SK-N-SH treated with all-trans-retinoic acid at 6 μM for 48 hours (cell line): ENCODE results near the gene ADGRF1.

ENCODE experiments used
- ATAC-seq: fragments of 200-7000 bp; cut with Tn5 transposase; 3 replicates; pipeline ENCODE4 v1.9.1; 2020; ENCODE audit warnings: mild to moderate bottlenecking, moderate library complexity
- ARNTL ChIP-seq: fragments of 450-650 bp; formaldehyde crosslinking; IDR thresholded peaks from 2 replicates; pipeline ENCODE4 v1.5.0; 2020; ENCODE audit warnings: low read depth, mild to moderate bottlenecking, moderate library complexity, borderline replicate concordance
- BACH2 ChIP-seq: fragments of 250-450 bp; sonication (Bioruptor Pico); IDR thresholded peaks from 2 replicates; pipeline ENCODE4 v1.9.0; 2021; ENCODE audit warnings: mild to moderate bottlenecking, borderline replicate concordance
- CREB5 ChIP-seq: fragments of 250-450 bp; sonication (Bioruptor Pico); IDR thresholded peaks from 2 replicates; pipeline ENCODE4 v1.5.1; 2020; ENCODE audit warnings: low read depth, mild to moderate bottlenecking, moderate library complexity
- CSDC2 ChIP-seq: fragments of 250-450 bp; sonication (Bioruptor Pico); IDR thresholded peaks from 2 replicates; pipeline ENCODE4 v1.5.0; 2020; ENCODE audit warnings: mild to moderate bottlenecking, moderate library complexity
- CSRNP3 ChIP-seq: fragments of 250-450 bp; sonication (Bioruptor Pico); IDR thresholded peaks from 2 replicates; pipeline ENCODE4 v1.5.1; 2021; ENCODE audit warnings: mild to moderate bottlenecking, moderate library complexity
- ESRRG ChIP-seq: fragments of 250-450 bp; sonication (Bioruptor Pico); IDR thresholded peaks from 2 replicates; pipeline ENCODE4 v1.6.1; 2021; ENCODE audit warnings: mild to moderate bottlenecking
- GLIS3 ChIP-seq: fragments of 250-450 bp; sonication (Bioruptor Pico); IDR thresholded peaks from 2 replicates; pipeline ENCODE4 v1.5.0; 2020; ENCODE audit warnings: mild to moderate bottlenecking, moderate library complexity
- ISL1 ChIP-seq: fragments of 250-450 bp; sonication (Bioruptor Pico); IDR thresholded peaks from 2 replicates; pipeline ENCODE4 v2.1.2; 2022; ENCODE audit warnings: mild to moderate bottlenecking, moderate library complexity
- PATZ1 ChIP-seq: fragments of 250-450 bp; sonication (Bioruptor Pico); IDR thresholded peaks from 2 replicates; pipeline ENCODE4 v1.8.0; 2020; ENCODE audit warnings: mild to moderate bottlenecking, moderate library complexity, borderline replicate concordance
- POU6F1 ChIP-seq: fragments of 250-450 bp; sonication (Bioruptor Pico); IDR thresholded peaks from 2 replicates; pipeline ENCODE4 v1.8.0; 2021; ENCODE audit warnings: low read depth, mild to moderate bottlenecking, moderate library complexity, borderline replicate concordance
- PPARA ChIP-seq: fragments of 250-450 bp; sonication (Bioruptor Pico); IDR thresholded peaks from 2 replicates; pipeline ENCODE4 v1.5.0; 2020; ENCODE audit warnings: mild to moderate bottlenecking, borderline replicate concordance
- RARB ChIP-seq: fragments of 250-450 bp; sonication (Bioruptor Pico); IDR thresholded peaks from 2 replicates; pipeline ENCODE4 v1.8.0; 2021; ENCODE audit warnings: mild to moderate bottlenecking, moderate library complexity
- SNAI2 ChIP-seq: fragments of 250-450 bp; sonication (Bioruptor Pico); IDR thresholded peaks from 2 replicates; pipeline ENCODE4 v1.5.0; 2020; ENCODE audit warnings: mild to moderate bottlenecking, moderate library complexity
- TCF4 ChIP-seq: fragments of 250-450 bp; sonication (Bioruptor Pico); IDR thresholded peaks from 2 replicates; pipeline ENCODE4 v1.8.0; 2021; ENCODE audit warnings: mild to moderate bottlenecking, moderate library complexity, borderline replicate concordance
- TOX ChIP-seq: fragments of 250-450 bp; sonication (Bioruptor Pico); IDR thresholded peaks from 2 replicates; pipeline ENCODE4 v1.8.0; 2021; ENCODE audit warnings: mild to moderate bottlenecking, moderate library complexity, borderline replicate concordance
- TSHZ2 ChIP-seq: fragments of 250-450 bp; sonication (Bioruptor Pico); IDR thresholded peaks from 2 replicates; pipeline ENCODE4 v1.5.0; 2020; ENCODE audit warnings: mild to moderate bottlenecking, moderate library complexity
- ZC3H10 ChIP-seq: fragments of 250-450 bp; sonication (Bioruptor Pico); IDR thresholded peaks from 2 replicates; pipeline ENCODE4 v1.5.1; 2021; ENCODE audit warnings: mild to moderate bottlenecking, moderate library complexity
- ZFP30 ChIP-seq: fragments of 450-650 bp; formaldehyde crosslinking; IDR thresholded peaks from 2 replicates; pipeline ENCODE4 v1.5.0; 2022; ENCODE audit warnings: mild to moderate bottlenecking, moderate library complexity
- ZNF565 ChIP-seq: fragments of 450-650 bp; formaldehyde crosslinking; conservative IDR thresholded peaks from 2 replicates; pipeline ENCODE4 v1.5.0; 2020; ENCODE audit warnings: low read depth, mild to moderate bottlenecking, moderate library complexity
- ZNF70 ChIP-seq: fragments of 450-650 bp; formaldehyde crosslinking; IDR thresholded peaks from 2 replicates; pipeline ENCODE4 v1.5.0; 2020; ENCODE audit warnings: mild to moderate bottlenecking, moderate library complexity
- ZNF8 ChIP-seq: fragments of 450-650 bp; formaldehyde crosslinking; IDR thresholded peaks from 2 replicates; pipeline ENCODE4 v1.5.0; 2020; ENCODE audit warnings: mild to moderate bottlenecking, moderate library complexity

ADGRF1 gene

GRCh38 chr6:47073125-47074110 is 31.3 kb upstream of the ADGRF1 start:
- ATAC-seq = no peak
- TF ChIP-seq ZNF8 (CRISPR knock-in tag) = no peak
- no peak for TF ChIP-seq POU6F1
- TF ChIP-seq BACH2 (CRISPR knock-in tag) = no peak
- no peak for TF ChIP-seq ZC3H10 (CRISPR knock-in tag)
- no peak for TF ChIP-seq RARB (CRISPR knock-in tag)
- TF ChIP-seq ARNTL (CRISPR knock-in tag) = no peak
- no peak for TF ChIP-seq PATZ1
- TF ChIP-seq ZNF70 (CRISPR knock-in tag) = no peak
- no peak for TF ChIP-seq CREB5
- no peak for TF ChIP-seq GLIS3 (CRISPR knock-in tag)
- no peak for TF ChIP-seq CSDC2 (CRISPR knock-in tag)
- TF ChIP-seq ZFP30 (CRISPR knock-in tag) = no peak
- TF ChIP-seq ESRRG (CRISPR knock-in tag) = no peak
- TF ChIP-seq SNAI2 (CRISPR knock-in tag) = no peak
- TF ChIP-seq TSHZ2 = no peak
- TF ChIP-seq ISL1 (CRISPR knock-in tag) = no peak
- no peak for TF ChIP-seq PPARA
- TF ChIP-seq CSRNP3 (CRISPR knock-in tag) = no peak

- ATAC-seq = no peak
- no peak for TF ChIP-seq PPARA
- TF ChIP-seq TSHZ2 = no peak
- TF ChIP-seq CSDC2 (CRISPR knock-in tag) = no peak
- no peak for TF ChIP-seq TOX
- TF ChIP-seq GLIS3 (CRISPR knock-in tag) = no peak
- TF ChIP-seq TCF4 = no peak
- no peak for TF ChIP-seq ESRRG (CRISPR knock-in tag)
- TF ChIP-seq SNAI2 (CRISPR knock-in tag) = no peak
- TF ChIP-seq ZNF8 (CRISPR knock-in tag) = no peak
- no peak for TF ChIP-seq POU6F1
- no peak for TF ChIP-seq PATZ1
- TF ChIP-seq ZC3H10 (CRISPR knock-in tag) = no peak
- no peak for TF ChIP-seq ARNTL (CRISPR knock-in tag)
- TF ChIP-seq ISL1 (CRISPR knock-in tag) = no peak
- no peak for TF ChIP-seq BACH2 (CRISPR knock-in tag)
- no peak for TF ChIP-seq ZNF565
- no peak for TF ChIP-seq ZFP30 (CRISPR knock-in tag)
Observed at GRCh38 chr6:47072667-47073066, 30.5 kb upstream of the ADGRF1 start.
